Fibroblast of lung (primary cell): ENCODE measurements around the gene DUSP21. TPM values are rescaled to one million over a fixed set of nuclear protein-coding genes. Genes with fewer than 3 reads are reported as not detected.

ENCODE experiments used
- DNase-seq, 2 donors: peaks; one replicate each; pipeline versions ENCODE4 v3.0.0 to v3.0.0-alpha.2; 2010; ENCODE audit warnings: low read depth in 2 of 2
- H2AFZ ChIP-seq: 2 replicates; pipeline ENCODE4 v1.5.1; 2012; ENCODE audit warnings: low read length, control low read depth, inconsistent platforms
- H3K27ac ChIP-seq: 2 replicates; pipeline ENCODE4 v1.5.1; 2011; ENCODE audit warnings: low read length, control low read depth; ENCODE audit not compliant: insufficient read depth
- H3K27me3 ChIP-seq: 2 replicates; pipeline ENCODE4 v1.5.1; 2011; ENCODE audit warnings: mild to moderate bottlenecking, low read length; ENCODE audit not compliant: control insufficient read depth, insufficient read depth
- H3K36me3 ChIP-seq: 2 replicates; pipeline ENCODE4 v1.5.1; 2011; ENCODE audit warnings: low read length; ENCODE audit not compliant: control insufficient read depth, insufficient read depth
- H3K4me1 ChIP-seq: 2 replicates; pipeline ENCODE4 v1.5.1; 2011; ENCODE audit warnings: low read length; ENCODE audit not compliant: control insufficient read depth, insufficient read depth; ENCODE audit errors: extremely low read depth
- H3K4me2 ChIP-seq: 2 replicates; pipeline ENCODE4 v1.5.1; 2011; ENCODE audit warnings: low read length, control low read depth; ENCODE audit not compliant: insufficient read depth; ENCODE audit errors: extremely low read depth
- H3K4me3 ChIP-seq, 4 experiments: fragments of 200-600 bp in 1 of 4; sonication (generic) in 1 of 4; replicated peaks in 1 of 4; 2 replicates each; pipeline ENCODE4 v1.5.1; 2011 to 2016; ENCODE audit warnings: low read length in 4 of 4, low read depth in 3 of 4, mild to moderate bottlenecking in 3 of 4, control low read depth in 2 of 4, inconsistent platforms in 1 of 4, mixed read lengths in 1 of 4; ENCODE audit not compliant: insufficient read depth in 1 of 4; ENCODE audit errors: control extremely low read depth in 1 of 4
- H3K79me2 ChIP-seq: 2 replicates; pipeline ENCODE4 v1.5.1; 2012; ENCODE audit warnings: mild to moderate bottlenecking, low read length, inconsistent platforms; ENCODE audit not compliant: control insufficient read depth, insufficient read depth
- H3K9ac ChIP-seq: 2 replicates; pipeline ENCODE4 v1.5.1; 2011; ENCODE audit warnings: mild to moderate bottlenecking, low read length, control low read depth; ENCODE audit not compliant: insufficient read depth
- H3K9me3 ChIP-seq: 2 replicates; pipeline ENCODE4 v1.5.1; 2012; ENCODE audit warnings: low read depth, low read length; ENCODE audit not compliant: control insufficient read depth, insufficient read depth
- H4K20me1 ChIP-seq: 2 replicates; pipeline ENCODE4 v1.5.1; 2011; ENCODE audit warnings: low read length; ENCODE audit not compliant: control insufficient read depth, insufficient read depth; ENCODE audit errors: extremely low read depth
- CTCF ChIP-seq, 2 donors: IDR thresholded peaks in 1 of 2; conservative IDR thresholded peaks in 1 of 2; 1 replicate in 1 of 2; 2 replicates in 1 of 2; pipeline ENCODE4 v1.5.1; 2011 to 2012; ENCODE audit warnings: low read length in 2 of 2, control low read depth in 1 of 2, inconsistent platforms in 1 of 2, low read depth in 1 of 2, mild to moderate bottlenecking in 1 of 2
- EZH2 ChIP-seq: IDR thresholded peaks from 2 replicates; pipeline ENCODE4 v1.5.1; 2012; ENCODE audit warnings: low read length, control low read depth, mild to moderate bottlenecking; ENCODE audit errors: missing control alignments
- polyA plus RNA-seq, 2 donors: library from polyadenylated mRNA; depleted of rRNA in 1 of 2; stranded (reverse) in 1 of 2; unstranded in 1 of 2; fragments of >200 nt; gene quantifications; 2 replicates each; pipeline ENCODE4 v1.2.1, GENCODE V29; 2011 to 2012; ENCODE audit warnings: missing spikeins in 1 of 2
- total RNA-seq: library from RNA; depleted of rRNA; stranded (reverse); fragments of >200 nt; gene quantifications from 2 replicates; pipeline ENCODE4 v1.2.1, GENCODE V29; 2014

The DUSP21 gene
- total and polyA plus RNA-seq, 2 donors (not counting 1 experiment from before 2014, with no cell fraction given): not detected

GRCh38 chrX:44873415-44874276 lies 29.8 kb downstream of the DUSP21 start:
- H3K36me3 ChIP-seq: no peaks in the 10 kb centered on the region
- H4K20me1 ChIP-seq: no peaks in the 10 kb centered on the region
- H3K4me2 ChIP-seq: peak overlapping the region; percentile 96
- TF ChIP-seq CTCF (conservative IDR thresholded peaks at IDR 0.05 in 1 of 2, IDR thresholded peaks at IDR 0.05 in 1 of 2; ENCODE audit: low read depth in 1 of 2, low read length in 2 of 2) (no peak), EZH2 (no peak)
- no peaks in the 10 kb centered on the region for H3K9me3 ChIP-seq
- DNase-seq: peak; percentile 37 to 55
- H3K4me3 ChIP-seq: peak overlapping the region; percentile 78 to 95 (median 94)
- no peaks in the 10 kb centered on the region for H3K27me3 ChIP-seq
- no peaks in the 10 kb centered on the region for H3K4me1 ChIP-seq
- peak overlapping the region; percentile 43 for H2AFZ ChIP-seq
- H3K9ac ChIP-seq: peak overlapping the region; percentile 91
- peak overlapping the region; percentile 92 for H3K27ac ChIP-seq
- H3K79me2 ChIP-seq: peaks cover 46% of the 10 kb centered on the region

GRCh38 chrX:44874420-44875184 lies 30.8 kb downstream of the DUSP21 start:
- H3K9me3 ChIP-seq: no peaks in the 10 kb centered on the region
- peak overlapping the region; percentile 96 for H3K4me2 ChIP-seq
- peak; percentile 37 to 57 for DNase-seq
- H3K36me3 ChIP-seq: no peaks in the 10 kb centered on the region
- H3K4me1 ChIP-seq: no peaks in the 10 kb centered on the region
- TF ChIP-seq EZH2 (no peak), CTCF (conservative IDR thresholded peaks at IDR 0.05 in 1 of 2, IDR thresholded peaks at IDR 0.05 in 1 of 2; ENCODE audit: low read depth in 1 of 2, low read length in 2 of 2) (no peak)
- no peaks in the 10 kb centered on the region for H4K20me1 ChIP-seq
- H3K4me3 ChIP-seq: peak overlapping the region; percentile 78 to 95 (median 94)
- H3K27me3 ChIP-seq: no peaks in the 10 kb centered on the region
- peaks cover 55% of the 10 kb centered on the region for H3K79me2 ChIP-seq
- peak overlapping the region; percentile 91 for H3K9ac ChIP-seq
- H3K27ac ChIP-seq: peak overlapping the region; percentile 92
- peak overlapping the region; percentile 43 for H2AFZ ChIP-seq

GRCh38 chrX:44875185-44875489 lies 31.3 kb downstream of the DUSP21 start:
- no peaks in the 10 kb centered on the region for H4K20me1 ChIP-seq
- H3K79me2 ChIP-seq: peaks cover 58% of the 10 kb centered on the region
- H3K4me1 ChIP-seq: no peaks in the 10 kb centered on the region
- no peak overlapping the region for H2AFZ ChIP-seq
- H3K36me3 ChIP-seq: no peaks in the 10 kb centered on the region
- H3K27ac ChIP-seq: peak overlapping the region; percentile 47
- peak overlapping the region; percentile 96 for H3K4me2 ChIP-seq
- TF ChIP-seq EZH2 (no peak), CTCF (conservative IDR thresholded peaks at IDR 0.05 in 1 of 2, IDR thresholded peaks at IDR 0.05 in 1 of 2; ENCODE audit: low read depth in 1 of 2, low read length in 2 of 2) (no peak)
- peak overlapping the region; percentile 78 to 95 (median 94) for H3K4me3 ChIP-seq
- H3K27me3 ChIP-seq: no peaks in the 10 kb centered on the region
- DNase-seq: no peak
- no peak overlapping the region for H3K9ac ChIP-seq
- no peaks in the 10 kb centered on the region for H3K9me3 ChIP-seq
